GM18519 (cell line): ENCODE results near the gene GNGT2.

Source experiments
- ATAC-seq: cut with Tn5 transposase; IDR thresholded peaks from one replicate; pipeline ENCODE4 v1.9.1; 2021; ENCODE audit warnings: mild to moderate bottlenecking, moderate library complexity; ENCODE audit not compliant: unreplicated experiment, low FRiP score

The GNGT2 gene

GRCh38 chr17:49210158-49211029, at the start of gene GNGT2, which contains the start of gene ABI3:
Gene GNGT2, minus strand, starts transcription at chr17:49210574. Its CDS starts 3,152 bp downstream, at chr17:49207422.
Gene ABI3, plus strand, starts transcription at chr17:49210707. Its CDS starts 18 bp downstream, at chr17:49210725.
- peak; percentile 62 for ATAC-seq

DNA sequence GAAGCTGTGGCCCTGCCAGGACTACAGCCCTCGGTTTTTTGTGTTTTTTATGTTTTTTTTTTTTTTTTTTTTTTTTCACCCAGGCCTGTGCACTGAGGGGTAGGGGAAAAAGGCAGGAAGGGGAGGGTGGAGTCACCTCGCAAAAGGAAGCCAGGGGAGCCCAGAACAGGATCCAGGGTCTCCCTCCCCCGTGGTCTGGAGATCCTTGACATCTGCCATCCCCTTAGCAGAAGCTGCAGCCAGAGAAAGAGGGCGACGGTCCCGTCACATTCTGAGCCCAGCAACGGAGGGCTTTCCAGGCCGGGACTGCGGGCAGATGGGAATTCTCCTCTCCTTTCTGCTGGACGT, 49.3 kb upstream of the GNGT2 start:
- ATAC-seq = no peak

DNA sequence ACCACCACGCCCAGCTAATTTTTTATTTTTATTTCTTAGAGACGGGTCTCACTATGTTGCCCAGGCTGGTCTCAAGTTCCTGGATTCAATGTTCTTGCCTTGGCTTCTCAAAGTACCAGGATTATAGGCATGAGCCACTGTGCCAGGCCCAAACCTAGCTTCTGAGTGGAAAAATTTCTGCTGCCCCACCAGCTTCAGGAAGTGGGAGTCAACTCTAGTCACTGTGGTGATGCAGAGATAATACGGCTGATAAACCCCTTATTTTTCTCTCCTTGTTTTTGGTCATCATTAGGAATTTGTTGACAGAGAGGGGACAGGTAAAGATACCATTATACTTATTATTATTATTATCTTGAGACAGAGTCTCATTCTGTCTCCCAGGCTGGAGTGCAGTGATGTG, 48.0 kb upstream of the GNGT2 start:
- ATAC-seq = no peak

GRCh38 chr17:49255125-49255524, 44.8 kb upstream of the GNGT2 start:
- no peak for ATAC-seq

DNA sequence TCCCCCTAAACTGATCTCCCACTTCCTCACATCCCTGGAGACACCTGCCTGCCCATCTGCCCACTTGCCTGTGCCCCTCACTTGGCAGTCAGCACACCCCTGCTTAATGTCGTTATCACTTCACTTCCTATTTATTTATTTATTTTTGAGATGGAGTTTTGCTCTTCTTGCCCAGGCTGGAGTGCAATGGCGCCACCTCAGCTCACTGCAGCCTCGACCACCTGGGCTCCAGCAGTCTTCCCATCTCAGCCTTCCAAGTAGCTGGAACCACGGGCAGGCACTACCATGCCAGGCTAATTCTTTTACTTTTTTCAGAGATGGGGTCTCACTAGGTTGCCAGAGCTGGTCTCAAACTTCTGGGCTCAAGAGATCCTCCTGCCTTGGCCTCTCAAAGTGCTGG, 43.7 kb upstream of the GNGT2 start:
- no peak for ATAC-seq

DNA sequence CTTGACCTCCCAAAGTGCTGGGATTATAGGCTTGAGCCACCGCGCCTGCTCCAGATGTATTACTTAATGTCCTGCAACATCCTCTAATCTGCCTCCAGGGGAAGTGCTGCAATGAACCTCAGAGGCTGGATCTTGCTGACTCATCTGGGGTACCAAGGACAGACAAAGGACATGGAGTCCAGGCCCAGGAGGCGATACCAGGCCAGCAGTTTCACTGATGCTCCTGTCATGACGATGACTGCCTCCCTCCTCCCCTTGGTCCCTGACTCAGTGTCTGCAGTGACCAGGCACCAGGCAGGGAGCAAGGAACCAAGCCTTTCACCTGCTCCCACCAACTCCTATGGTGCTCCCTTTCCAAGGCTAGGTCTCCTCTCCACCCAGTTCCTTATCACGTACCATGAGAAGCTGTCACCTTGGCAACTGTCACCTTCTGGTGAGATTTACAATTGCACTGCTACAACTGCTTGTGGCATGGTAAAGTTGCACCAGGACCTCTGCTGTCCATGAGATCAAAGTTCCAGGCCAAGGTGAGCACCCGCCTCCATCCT, 41.8 kb upstream of the GNGT2 start:
- no peak for ATAC-seq

- no peak for ATAC-seq
Measured at GRCh38 chr17:49249890-49250522, 39.6 kb upstream of the GNGT2 start.

DNA sequence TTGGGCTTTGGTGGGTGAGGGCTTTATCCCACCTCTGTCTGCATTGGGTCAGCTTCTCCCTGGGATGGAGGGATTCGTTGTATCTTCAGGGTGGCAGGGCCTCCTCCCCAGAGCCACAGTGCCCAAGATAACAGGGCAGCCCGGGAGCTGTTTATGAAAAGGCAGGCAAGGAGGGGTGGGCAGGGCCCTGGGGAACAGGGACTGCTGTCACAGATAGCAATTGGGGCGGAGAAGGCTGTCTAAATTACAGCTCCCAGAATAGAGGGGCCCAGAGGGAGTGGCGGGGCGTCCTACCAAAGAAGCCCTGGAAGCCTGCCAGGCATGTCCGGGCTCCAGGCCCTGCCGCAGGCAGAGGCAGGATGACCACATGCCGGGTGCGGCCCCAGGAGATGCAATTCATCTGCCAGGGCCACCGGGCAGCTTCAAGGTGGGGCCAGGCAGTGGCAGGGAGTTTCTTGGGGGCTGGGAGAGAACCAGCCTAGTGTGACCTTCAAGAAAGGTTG, 39.0 kb upstream of the GNGT2 start:
- no peak for ATAC-seq

GRCh38 chr17:49247944-49248343, 37.6 kb upstream of the GNGT2 start:
- ATAC-seq = no peak

DNA sequence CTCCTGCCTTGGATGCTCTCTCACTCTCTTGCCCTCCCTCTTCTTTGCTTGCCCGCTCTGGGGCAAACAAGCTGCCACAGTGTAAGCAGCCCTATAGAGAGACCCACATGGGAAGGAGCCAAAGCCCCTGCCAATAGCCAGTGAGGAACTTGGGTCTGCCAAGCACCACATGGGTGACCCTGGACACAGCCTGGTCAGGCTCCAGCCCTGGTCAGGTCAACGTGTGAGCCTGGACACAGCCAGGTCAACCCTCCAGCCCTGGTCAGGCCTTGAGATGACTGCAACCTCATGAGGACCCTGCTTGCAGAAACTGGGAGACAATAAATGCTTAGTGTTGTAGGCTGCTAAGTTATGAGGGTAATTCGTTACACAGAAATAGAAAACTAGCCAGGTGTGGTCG, 34.5 kb upstream of the GNGT2 start:
- no peak for ATAC-seq

DNA sequence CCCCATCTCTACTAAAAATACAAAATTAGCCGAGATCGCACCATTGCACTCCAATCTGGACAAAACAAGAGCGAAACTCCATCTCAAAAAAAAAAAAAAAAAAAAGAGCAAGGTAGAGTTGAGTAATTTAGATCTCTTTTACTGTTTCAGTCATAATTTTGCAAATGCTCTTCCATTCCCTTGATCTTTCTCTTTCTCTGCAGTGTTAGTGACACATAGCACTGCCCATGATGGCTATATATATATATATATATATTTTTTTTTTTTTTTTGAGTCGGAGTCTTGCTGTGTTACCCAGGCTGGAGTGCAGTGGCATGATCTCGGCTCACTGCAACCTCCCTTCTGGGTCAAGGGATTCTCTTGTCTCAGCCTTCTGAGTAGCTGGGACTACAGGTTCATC, 32.4 kb upstream of the GNGT2 start:
- no peak for ATAC-seq

DNA sequence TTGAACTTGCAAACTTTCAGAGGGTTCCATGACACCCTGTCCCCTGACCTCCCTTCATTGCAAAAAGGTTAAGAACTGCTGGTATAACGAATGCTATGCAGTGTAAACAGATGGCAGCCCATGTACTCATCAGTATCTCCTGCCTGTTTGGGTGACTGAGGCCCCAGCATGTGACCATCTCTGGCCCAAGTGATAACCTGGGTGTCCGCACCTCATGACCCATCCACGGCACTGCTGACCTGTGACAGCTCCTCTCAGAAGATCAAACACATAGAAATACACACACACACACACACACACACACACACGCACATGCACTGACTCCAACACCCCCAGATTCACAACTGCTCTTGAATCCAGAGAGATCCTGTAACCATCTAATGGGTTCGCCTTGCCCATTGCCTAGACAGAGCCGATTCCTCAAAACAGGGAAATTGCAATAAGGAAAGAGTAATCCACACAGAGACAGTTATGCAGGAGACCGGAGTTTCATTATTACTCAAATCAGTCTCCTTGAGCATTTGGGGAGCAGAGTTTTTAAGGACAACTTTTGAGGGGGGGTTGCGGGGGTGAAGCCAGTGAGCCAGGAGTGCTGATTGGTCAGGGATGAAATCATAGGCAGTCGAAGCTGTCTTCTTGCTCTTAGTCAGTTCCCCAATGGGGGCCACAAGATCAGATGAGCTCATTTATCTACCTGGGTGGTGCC, 31.5 kb upstream of the GNGT2 start:
- ATAC-seq = no peak

GRCh38 chr17:49241040-49241439, 30.7 kb upstream of the GNGT2 start:
- ATAC-seq = no peak

- no peak for ATAC-seq
Measured at GRCh38 chr17:49240619-49241018, 30.2 kb upstream of the GNGT2 start.

DNA sequence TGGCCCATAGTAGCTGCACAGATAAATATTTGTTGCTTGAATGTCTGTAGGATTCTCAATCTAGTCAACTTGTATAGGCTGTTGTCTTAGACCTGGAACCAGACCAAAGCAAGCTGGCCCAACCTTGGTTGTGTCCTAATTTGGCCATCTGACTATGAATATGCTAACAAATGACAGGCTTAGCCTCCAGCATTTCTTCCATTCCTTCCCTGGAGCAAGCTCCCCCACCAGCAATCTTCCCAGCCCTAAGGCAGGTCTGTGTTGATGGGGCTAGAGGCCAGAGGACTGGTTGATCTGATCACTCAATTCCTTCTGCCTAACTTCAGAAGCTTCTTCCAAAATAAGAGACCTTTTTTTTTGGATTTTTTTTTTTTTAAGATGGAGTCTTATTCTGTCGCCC, 29.6 kb upstream of the GNGT2 start:
- no peak for ATAC-seq

GRCh38 chr17:49235896-49236295, 25.5 kb upstream of the GNGT2 start:
- no peak for ATAC-seq

DNA sequence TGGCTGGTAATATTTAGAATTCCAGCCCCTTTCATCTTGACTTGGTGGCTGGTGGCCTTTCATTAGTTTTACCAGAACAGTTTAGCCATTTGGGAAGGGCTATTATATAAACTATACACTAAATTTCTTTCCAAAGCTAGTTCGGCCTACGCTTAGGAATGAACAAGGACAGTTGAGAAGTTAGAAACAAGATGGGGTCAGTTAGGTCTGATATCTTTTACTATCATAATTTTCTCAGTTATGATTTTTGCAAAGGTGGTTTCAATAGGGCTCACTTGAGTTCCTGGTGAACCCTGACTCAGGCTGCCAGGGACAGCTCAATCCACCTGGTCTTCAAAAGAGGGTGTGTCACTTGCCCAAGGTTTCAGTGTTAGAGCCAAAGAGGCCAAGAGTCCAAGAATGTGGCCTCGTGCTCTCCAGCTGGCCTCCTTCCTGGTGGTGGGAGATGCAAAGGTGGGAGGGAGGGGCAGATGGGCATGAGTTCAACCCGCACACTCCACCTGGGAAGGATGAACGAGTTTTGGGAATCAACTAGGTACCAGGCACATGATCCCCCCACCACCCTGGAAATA, 24.2 kb upstream of the GNGT2 start:
- ATAC-seq = no peak

- ATAC-seq = no peak
Measured at GRCh38 chr17:49231563-49231894, 21.2 kb upstream of the GNGT2 start.

DNA sequence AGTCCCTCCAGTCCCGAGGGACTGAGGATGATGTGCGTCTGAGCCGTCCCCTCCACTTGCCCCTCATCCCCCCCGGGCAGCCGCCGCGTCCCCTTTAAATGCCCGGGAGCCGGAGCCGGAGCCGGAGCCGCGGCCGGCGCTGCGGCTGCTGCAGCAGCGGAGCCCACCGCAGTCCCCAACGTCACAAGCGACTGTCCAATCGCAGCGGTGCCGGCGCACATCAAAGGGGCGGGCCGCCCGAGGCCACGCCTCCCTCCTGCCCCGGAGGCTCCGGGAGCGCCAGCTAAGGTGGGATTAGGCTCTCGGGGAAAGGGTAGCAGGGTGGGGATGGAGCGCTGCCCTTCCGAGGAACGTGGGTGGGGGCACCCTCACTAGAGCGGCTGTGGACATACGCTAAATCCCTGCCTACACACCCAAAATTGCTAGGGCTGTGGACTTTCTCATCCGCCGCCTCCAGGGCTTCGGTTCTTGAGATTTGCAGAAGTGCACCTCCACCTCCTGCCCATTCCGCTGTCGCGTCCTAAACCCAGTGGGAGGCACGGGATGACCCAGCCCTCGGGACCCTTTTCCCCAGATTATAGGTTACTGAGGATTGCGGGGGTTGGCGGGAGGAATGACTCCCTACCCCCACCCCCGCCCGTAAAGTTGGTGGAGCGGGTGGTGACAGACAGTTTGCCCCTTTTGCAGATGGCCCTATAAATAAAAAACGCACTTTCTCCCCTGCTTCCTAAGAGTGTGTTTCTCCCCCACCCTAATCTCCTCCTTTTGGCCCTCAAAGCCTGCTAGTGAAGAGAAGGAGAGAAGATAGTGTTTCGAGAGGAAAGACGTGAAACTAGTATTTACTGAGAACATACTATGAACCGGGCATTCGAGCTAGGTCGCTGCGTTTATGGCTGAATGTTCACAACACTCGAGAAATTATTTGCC, 20.5 kb upstream of the GNGT2 start, which contains the start of gene PHOSPHO1:
PHOSPHO1 (minus strand) TSS at position 152 of the 927 bp plus-strand sequence. CDS start 4,096 bp downstream, outside the sequence.
- peak; percentile 74 for ATAC-seq
